ENCODE data around the gene ELAVL1. TPM values are rescaled to one million over a fixed set of nuclear protein-coding genes. Genes with fewer than 3 reads are reported as not detected.

The ELAVL1 gene
- total and polyA plus RNA-seq, 10 donors = 13.5 to 66.7 (median 29.9) TPM

DNA sequence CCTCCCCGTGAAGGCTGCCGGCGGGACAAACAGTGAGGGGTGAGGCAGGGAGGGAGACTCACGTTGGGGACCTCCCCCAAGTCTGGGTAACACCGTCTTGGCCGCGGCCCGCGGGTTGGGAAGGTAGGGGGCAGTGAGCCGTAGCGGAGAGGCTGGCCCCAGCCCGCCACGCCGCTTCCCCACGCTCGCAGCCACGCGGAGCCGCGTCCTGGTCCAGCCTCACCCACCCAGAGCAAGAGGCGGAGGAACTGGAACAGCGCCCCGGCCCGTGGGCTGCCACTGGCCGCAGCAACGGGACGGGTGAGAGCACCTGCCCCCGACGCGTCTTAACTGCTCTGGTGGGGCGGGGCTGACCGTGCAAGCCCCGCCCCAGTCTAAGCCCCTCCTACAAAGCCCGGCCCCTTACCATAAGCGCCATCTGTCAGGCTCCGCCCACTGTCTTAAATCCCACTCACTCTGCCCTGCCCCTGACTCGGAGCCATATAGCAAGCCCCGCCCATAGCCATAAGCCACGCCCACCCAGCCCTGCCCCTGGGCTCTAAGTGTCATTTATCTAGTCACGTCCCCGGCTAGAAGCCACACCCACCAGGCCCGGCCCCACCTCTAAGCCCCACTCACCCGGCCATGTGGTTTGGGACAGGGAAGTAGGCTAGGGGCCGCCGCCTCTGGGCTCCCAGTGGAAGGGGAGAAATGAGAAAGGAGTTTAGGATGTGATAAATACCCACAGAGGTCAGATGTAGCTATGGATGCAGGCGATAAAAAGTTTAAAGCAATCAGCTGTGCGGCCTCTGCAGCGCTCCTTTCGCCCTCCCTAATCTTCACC is 45.0 kb upstream of the ELAVL1 start:
- TF ChIP-seq POLR2A (IDR thresholded peaks at IDR 0.05) (no peak), POLR2AphosphoS5 (IDR thresholded peaks at IDR 0.05) (peak in 2 of 3 donors; percentile 42 to 69)
- TF ChIP-seq, protein P1, sequence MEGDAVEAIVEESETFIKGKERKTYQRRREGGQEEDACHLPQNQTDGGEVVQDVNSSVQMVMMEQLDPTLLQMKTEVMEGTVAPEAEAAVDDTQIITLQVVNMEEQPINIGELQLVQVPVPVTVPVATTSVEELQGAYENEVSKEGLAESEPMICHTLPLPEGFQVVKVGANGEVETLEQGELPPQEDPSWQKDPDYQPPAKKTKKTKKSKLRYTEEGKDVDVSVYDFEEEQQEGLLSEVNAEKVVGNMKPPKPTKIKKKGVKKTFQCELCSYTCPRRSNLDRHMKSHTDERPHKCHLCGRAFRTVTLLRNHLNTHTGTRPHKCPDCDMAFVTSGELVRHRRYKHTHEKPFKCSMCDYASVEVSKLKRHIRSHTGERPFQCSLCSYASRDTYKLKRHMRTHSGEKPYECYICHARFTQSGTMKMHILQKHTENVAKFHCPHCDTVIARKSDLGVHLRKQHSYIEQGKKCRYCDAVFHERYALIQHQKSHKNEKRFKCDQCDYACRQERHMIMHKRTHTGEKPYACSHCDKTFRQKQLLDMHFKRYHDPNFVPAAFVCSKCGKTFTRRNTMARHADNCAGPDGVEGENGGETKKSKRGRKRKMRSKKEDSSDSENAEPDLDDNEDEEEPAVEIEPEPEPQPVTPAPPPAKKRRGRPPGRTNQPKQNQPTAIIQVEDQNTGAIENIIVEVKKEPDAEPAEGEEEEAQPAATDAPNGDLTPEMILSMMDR (IDR thresholded peaks at IDR 0.05 in 8 of 11, conservative IDR thresholded peaks at IDR 0.05 in 3 of 11) = no peak
- peaks cover 0 to 11% (median 0%) of the 10 kb centered on the region in 7 donors for H3K27me3 ChIP-seq (replicated peaks in 1 of 7)
- H3K36me3 ChIP-seq = no peaks in the 10 kb centered on the region
- H3K9me3 ChIP-seq = no peaks in the 10 kb centered on the region
- peak; percentile 94 for DNase-seq
- intact Hi-C loops (cut with DNase I; ENCODE audit: low total_unique reads) = no loop called here
- H3K4me3 ChIP-seq = peak overlapping the region; percentile 21 to 65 (median 32)
- H3K4me1 ChIP-seq = peaks cover 0 to 32% (median 21%) of the 10 kb centered on the region in 6 donors
- WGBS, 5 donors = 5 to 9% (median 7%) methylated on average over 26 to 49 of the region's 49 CpGs
- H3K27ac ChIP-seq = peak overlapping the region in 1 of 8 donors; percentile 31

GRCh38 chr19:8046569-8047165 is 41.2 kb upstream of the ELAVL1 start:
- no peaks in the 10 kb centered on the region for H3K36me3 ChIP-seq
- H3K9me3 ChIP-seq = no peaks in the 10 kb centered on the region
- TF ChIP-seq POLR2A (IDR thresholded peaks at IDR 0.05) = no peak
- no peak for DNase-seq
- peaks cover 0 to 13% (median 0%) of the 10 kb centered on the region in 7 donors for H3K27me3 ChIP-seq (replicated peaks in 1 of 7)
- intact Hi-C loops (cut with DNase I; ENCODE audit: low total_unique reads) = no loop called here
- H3K4me3 ChIP-seq = no peak overlapping the region
- H3K27ac ChIP-seq = no peak overlapping the region
- WGBS, 5 donors = 38 to 75% (median 53%) methylated on average over 2 to 3 of the region's 3 CpGs
- H3K4me1 ChIP-seq = peaks cover 0 to 21% (median 13%) of the 10 kb centered on the region in 6 donors

GRCh38 chr19:8045872-8046568 is 40.6 kb upstream of the ELAVL1 start:
- no peak overlapping the region for H3K4me3 ChIP-seq
- H3K4me1 ChIP-seq = peaks cover 0 to 14% (median 10%) of the 10 kb centered on the region in 6 donors
- H3K27ac ChIP-seq = no peak overlapping the region
- WGBS, 5 donors = 75 to 83% (median 77%) methylated on average over 9 to 10 of the region's 10 CpGs
- no peaks in the 10 kb centered on the region for H3K36me3 ChIP-seq
- no peak for DNase-seq
- H3K27me3 ChIP-seq (replicated peaks in 1 of 7) = peaks cover 0 to 17% (median 0%) of the 10 kb centered on the region in 7 donors
- H3K9me3 ChIP-seq = no peaks in the 10 kb centered on the region
- intact Hi-C loops (cut with DNase I; ENCODE audit: low total_unique reads) = no loop called here
- TF ChIP-seq POLR2A (IDR thresholded peaks at IDR 0.05) (no peak), POLR2AphosphoS5 (IDR thresholded peaks at IDR 0.05) (no peak)

DNA sequence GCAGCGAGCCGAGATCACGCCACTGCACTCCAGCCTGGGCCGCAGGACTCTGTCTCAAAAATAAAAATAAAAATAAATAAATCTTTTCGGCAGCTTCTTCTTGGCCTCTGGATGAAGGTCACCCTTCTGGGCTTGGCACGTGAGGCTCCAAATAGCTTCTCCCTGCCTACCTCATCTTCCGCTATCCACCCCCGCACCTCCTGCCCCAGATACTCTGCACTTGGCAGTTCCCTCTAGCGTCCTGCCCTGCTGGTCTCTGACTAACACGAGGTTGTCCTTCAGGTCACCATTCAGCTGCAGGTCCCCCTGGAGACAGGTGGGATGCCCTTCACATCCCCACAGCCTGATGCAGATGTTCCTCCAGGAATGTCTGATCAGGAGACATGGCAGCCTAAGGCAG is 38.6 kb upstream of the ELAVL1 start:
- TF ChIP-seq, protein P1 (IDR thresholded peaks at IDR 0.05 in 8 of 11, conservative IDR thresholded peaks at IDR 0.05 in 3 of 11) = no peak
- TF ChIP-seq POLR2AphosphoS5 (IDR thresholded peaks at IDR 0.05) (no peak), POLR2A (IDR thresholded peaks at IDR 0.05) (no peak)
- no peak overlapping the region for H3K4me3 ChIP-seq
- no peak overlapping the region for H3K27ac ChIP-seq
- H3K9me3 ChIP-seq = no peaks in the 10 kb centered on the region
- no peaks in the 10 kb centered on the region for H3K4me1 ChIP-seq
- intact Hi-C loops (cut with DNase I; ENCODE audit: low total_unique reads) = no loop called here
- peaks cover 0 to 6% (median 0%) of the 10 kb centered on the region in 7 donors for H3K27me3 ChIP-seq (replicated peaks in 1 of 7)
- H3K36me3 ChIP-seq = no peaks in the 10 kb centered on the region
- DNase-seq = peak; percentile 49
- WGBS, 5 donors = 78 to 88% (median 86%) methylated on average over 10 of the region's 10 CpGs
